PC-3 (cell line): ENCODE measurements around the gene DENND10. TPM values are rescaled to one million over a fixed set of nuclear protein-coding genes. Genes with fewer than 3 reads are reported as not detected.

Experiments used
- ATAC-seq: fragments of 200-7000 bp; cut with Tn5 transposase; 2 replicates; pipeline ENCODE4 v1.9.1; 2020; ENCODE audit warnings: mild to moderate bottlenecking, moderate library complexity
- BruUV-seq: library from RNA; stranded (reverse); fragments of 400-500 nt; replicated peaks from 2 replicates; lab custom pipeline; 2021; lab: Mats Ljungman, UMichigan
- CTCF ChIA-PET: fragments of 300-600 bp; sonication (Branson Sonifier 250); formaldehyde crosslinking; loops from one replicate; lab custom pipeline; 2022; ENCODE audit warnings: antibody characterized with exemption; lab: Charles Lee
- POLR2A ChIA-PET: fragments of 300-600 bp; sonication (Branson Sonifier 250); formaldehyde crosslinking; loops from one replicate; lab custom pipeline; 2022; ENCODE audit warnings: antibody characterized with exemption; ENCODE audit not compliant: unreplicated experiment; lab: Charles Lee
- DNase-seq: peaks from one replicate; pipeline ENCODE4 v3.0.0-alpha.2; 2015
- H2AFZ ChIP-seq: fragments of 300-600 bp; sonication (generic); 2 replicates; pipeline ENCODE4 v1.6.0; 2016; ENCODE audit warnings: antibody characterized with exemption, low read length
- H3F3A ChIP-seq: fragments of 300-600 bp; sonication (generic); one replicate; pipeline ENCODE4 v1.6.0; 2017; ENCODE audit warnings: antibody characterized with exemption, low read length, control low read depth, mild to moderate bottlenecking; ENCODE audit not compliant: unreplicated experiment
- H3K27ac ChIP-seq: fragments of 300-600 bp; sonication (generic); 2 replicates; pipeline ENCODE4 v1.5.1; 2016; ENCODE audit warnings: mild to moderate bottlenecking, low read length
- H3K27me3 ChIP-seq: fragments of 300-600 bp; sonication (generic); 2 replicates; pipeline ENCODE4 v1.6.1; 2016; ENCODE audit warnings: low read length, mixed read lengths
- H3K36me3 ChIP-seq: fragments of 300-600 bp; sonication (generic); 2 replicates; pipeline ENCODE4 v1.6.1; 2016; ENCODE audit warnings: low read depth, mixed run types, low read length, mixed read lengths
- H3K4me1 ChIP-seq: fragments of 300-600 bp; sonication (generic); 2 replicates; pipeline ENCODE4 v1.5.1; 2016; ENCODE audit warnings: low read length; ENCODE audit not compliant: insufficient read depth
- H3K4me2 ChIP-seq: fragments of 300-600 bp; sonication (generic); 2 replicates; pipeline ENCODE4 v1.6.0; 2016; ENCODE audit warnings: low read length
- H3K4me3 ChIP-seq: fragments of 300-600 bp; sonication (generic); 2 replicates; pipeline ENCODE4 v1.5.1; 2016; ENCODE audit warnings: mild to moderate bottlenecking, low read length, mixed read lengths
- H3K79me2 ChIP-seq: fragments of 300-600 bp; sonication (generic); 2 replicates; pipeline ENCODE4 v1.6.1; 2017; ENCODE audit warnings: low read length, mixed read lengths
- H3K9ac ChIP-seq: fragments of 300-600 bp; sonication (generic); 2 replicates; pipeline ENCODE4 v1.6.0; 2016; ENCODE audit warnings: mild to moderate bottlenecking, low read length
- H3K9me2 ChIP-seq: fragments of 300-600 bp; sonication (generic); replicated peaks from 2 replicates; pipeline ENCODE4 v1.6.1; 2016; ENCODE audit warnings: mixed run types, low read length, mixed read lengths
- H3K9me3 ChIP-seq: fragments of 300-600 bp; sonication (generic); 2 replicates; pipeline ENCODE4 v1.6.1; 2016; ENCODE audit warnings: low read length, mixed read lengths
- H4K20me1 ChIP-seq: fragments of 300-600 bp; sonication (generic); 2 replicates; pipeline ENCODE4 v1.6.1; 2016; ENCODE audit warnings: low read length, mixed read lengths
- CTCF ChIP-seq: fragments of 300-600 bp; sonication (generic); conservative IDR thresholded peaks from 2 replicates; pipeline ENCODE4 v1.5.1; 2017; ENCODE audit warnings: antibody characterized with exemption, low read depth, mild to moderate bottlenecking, low read length
- EZH2 ChIP-seq: fragments of 300-600 bp; sonication (generic); IDR thresholded peaks from one replicate; pipeline ENCODE4 v1.6.1; 2017; ENCODE audit warnings: antibody characterized with exemption, mild to moderate bottlenecking, low read length; ENCODE audit not compliant: unreplicated experiment
- EZH2phosphoT487 ChIP-seq: fragments of 300-600 bp; sonication (generic); IDR thresholded peaks from 2 replicates; pipeline ENCODE4 v1.6.1; 2018; ENCODE audit warnings: mild to moderate bottlenecking, antibody characterized with exemption, low read length, borderline replicate concordance
- intact Hi-C: fragments of 100-400 bp; cut with micrococcal nuclease; formaldehyde crosslinking; loops from 2 replicates; pipeline ENCODE4 v1.9.0; 2023
- total RNA-seq: library from RNA; depleted of rRNA; stranded (reverse); fragments of >200 nt; gene quantifications from 2 replicates; pipeline ENCODE4 v1.2.3, GENCODE V29; 2014; rRNA removed

The DENND10 gene
- total RNA-seq, 1 experiment from 2014 or later, result 28.9 TPM

- Histone ChIP-seq H3K27me3 (no peaks in the 10 kb centered on the region), H3K4me1 (peaks cover 4% of the 10 kb centered on the region; the same call in 1 of the 2 replicates), H3K9me3 (no peaks in the 10 kb centered on the region), H3K9ac (no peak overlapping the region), H2AFZ (no peak overlapping the region), H4K20me1 (no peaks in the 10 kb centered on the region), H3K36me3 (no peaks in the 10 kb centered on the region), H3K79me2 (no peaks in the 10 kb centered on the region), H3K4me3 (no peak overlapping the region), H3K9me2 (no peaks in the 10 kb centered on the region), H3K4me2 (no peak overlapping the region), H3F3A (no peaks in the 10 kb centered on the region), H3K27ac (no peak overlapping the region)
- intact Hi-C loops, result no loop called here
- POLR2A ChIA-PET, result no interaction called here
- no peak for TF ChIP-seq CTCF
- no peak for TF ChIP-seq EZH2
- no peak for TF ChIP-seq EZH2phosphoT487
- BruUV-seq, result no TSS peak
- ATAC-seq, result no peak
- DNase-seq, result no peak
- CTCF ChIA-PET, result no interaction called here
These were observed 79.9 kb downstream of the DENND10 start for GRCh38 chr10:119183664-119184412.

Other genes with a start within 250 kb of the DENND10 start
- 5.4 and 6.0 TPM in 2 replicates for gene NANOS1, start 74.4 kb upstream of the DENND10 start, total RNA-seq
- 46.0 and 56.3 TPM in 2 replicates for gene EIF3A, start 23.3 kb upstream of the DENND10 start, total RNA-seq
- 23.6 and 32.8 TPM in 2 replicates for gene SFXN4, start 61.6 kb downstream of the DENND10 start, total RNA-seq
- gene PRDX3, start 74.7 kb downstream of the DENND10 start, total RNA-seq, result 125 and 153 TPM in 2 replicates
- gene GRK5, start 103.5 kb downstream of the DENND10 start, total RNA-seq, result 4.5 and 5.0 TPM in 2 replicates